GM21825 (cell line): ENCODE results near the gene HSCB.
A peak's percentile ranks its signal among the peaks of the same experiment; 100 is the strongest.
"Not testable (repeated sequence)": the region's sequence is repeated elsewhere in the genome, so short reads cannot be mapped to it uniquely, and the experiment has no call there.

Experiments
- ATAC-seq: cut with Tn5 transposase; IDR thresholded peaks from one replicate; pipeline ENCODE4 v1.9.1; 2021; ENCODE audit warnings: mild to moderate bottlenecking, moderate library complexity; ENCODE audit not compliant: unreplicated experiment

Gene HSCB

GRCh38 chr22:28738876-28739275, 3.0 kb upstream of the HSCB start:
- ATAC-seq, result not testable (repeated sequence)

DNA sequence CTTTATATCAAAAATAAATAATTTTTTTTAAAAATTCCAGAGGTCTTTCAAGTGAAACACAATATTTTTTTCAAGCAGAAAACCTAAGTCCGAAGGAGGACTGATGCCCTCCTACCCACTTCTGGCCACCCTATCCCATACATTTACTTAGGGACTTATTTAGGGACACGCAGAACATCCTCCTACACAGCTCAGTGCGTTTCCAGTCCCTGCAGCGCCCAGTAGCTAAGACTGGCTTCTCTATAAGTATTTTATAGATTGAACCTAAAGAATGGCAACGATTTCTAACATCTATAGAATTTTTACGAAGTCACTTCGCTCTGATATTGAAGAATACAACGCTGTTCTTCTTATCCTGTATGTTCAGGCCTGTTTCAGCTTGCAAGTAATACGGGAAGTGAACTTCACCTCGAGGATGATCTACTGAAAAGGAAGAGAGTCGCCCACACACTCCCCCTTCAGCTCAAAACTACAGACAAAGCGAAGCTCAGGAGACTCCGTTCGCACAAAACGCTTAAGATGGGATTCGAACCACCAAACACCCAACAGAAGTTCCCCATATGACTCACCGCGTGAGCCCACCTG, 547 bp upstream of the HSCB start:
- no peak for ATAC-seq

- ATAC-seq, result no peak
Measured at GRCh38 chr22:28742562-28742962, 723 bp downstream of the HSCB start.

DNA sequence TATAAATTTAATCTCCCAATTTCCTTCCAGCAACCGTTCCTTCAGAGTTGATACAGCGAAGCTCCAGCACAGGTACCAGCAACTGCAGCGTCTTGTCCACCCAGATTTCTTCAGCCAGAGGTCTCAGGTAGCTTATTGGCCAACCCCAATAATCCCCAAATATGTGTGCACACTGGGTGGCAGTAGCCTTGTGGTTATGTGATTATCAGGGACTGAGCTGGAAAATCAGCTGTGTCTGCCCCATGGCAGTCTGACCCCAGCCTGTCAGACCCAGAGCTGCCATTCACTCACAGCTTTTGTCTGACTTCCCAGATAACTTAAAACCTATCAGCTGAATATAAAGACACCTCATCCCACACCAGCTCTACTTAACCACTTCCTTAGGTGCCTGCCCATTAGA, 2.0 kb downstream of the HSCB start:
- ATAC-seq, result no peak

GRCh38 chr22:28750471-28750881, 8.6 kb downstream of the HSCB start:
- no peak for ATAC-seq

DNA sequence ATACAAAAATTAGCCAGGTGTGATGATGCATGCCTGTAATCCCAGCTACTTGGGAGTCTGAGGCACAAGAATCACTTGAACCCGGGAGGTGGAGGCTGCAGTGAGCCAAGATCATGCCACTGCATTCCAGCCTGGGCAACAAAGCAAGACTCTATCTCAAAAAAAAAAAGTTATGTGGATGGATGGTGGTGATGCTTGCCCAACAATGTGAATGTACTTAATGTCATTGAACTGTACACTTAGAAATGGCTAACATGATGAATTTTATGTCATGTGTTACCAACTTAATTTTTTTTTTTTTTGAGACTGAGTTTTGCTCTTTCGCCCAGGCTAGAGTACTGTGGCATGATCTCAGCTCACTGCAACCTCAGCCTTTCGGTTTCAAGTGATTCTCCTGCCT, 12.7 kb downstream of the HSCB start:
- ATAC-seq, result not testable (repeated sequence)

GRCh38 chr22:28759861-28760560, 18.2 kb downstream of the HSCB start:
- ATAC-seq, result no peak

DNA sequence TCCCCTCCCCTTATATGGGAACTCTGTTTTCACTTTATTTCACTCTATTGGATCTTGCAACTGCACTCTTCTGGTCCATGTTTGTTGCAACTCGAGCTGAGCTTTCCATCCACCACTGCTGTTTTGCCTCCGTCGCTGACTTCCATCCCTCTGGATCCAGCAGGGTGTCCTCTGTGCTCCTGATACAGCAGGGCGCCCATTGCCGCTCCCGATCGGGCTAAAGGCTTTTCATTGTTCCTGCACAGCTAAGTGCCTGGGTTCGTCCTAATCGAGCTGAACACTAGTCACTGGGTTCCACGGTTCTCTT, 19.6 kb downstream of the HSCB start:
- no peak for ATAC-seq

DNA sequence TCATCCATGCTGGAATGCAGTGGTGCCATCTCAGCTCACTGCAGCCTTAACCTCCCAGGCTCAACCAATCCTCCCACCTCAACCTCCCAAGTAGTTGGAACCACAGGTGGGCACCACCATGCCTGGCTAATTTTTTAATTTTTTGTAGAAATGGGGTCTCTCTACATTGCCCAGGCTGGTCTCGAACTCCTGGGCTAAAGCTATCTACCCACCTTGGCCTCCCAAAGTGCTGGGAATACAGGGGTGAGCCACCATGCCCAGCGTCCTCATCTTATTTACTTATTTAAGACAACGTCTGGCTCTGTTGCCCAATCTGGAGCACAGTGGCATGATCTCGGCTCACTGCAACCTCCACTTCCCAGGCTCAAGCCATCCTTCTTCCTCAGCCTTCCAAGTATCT, 20.2 kb downstream of the HSCB start:
- not testable (repeated sequence) for ATAC-seq

- no peak for ATAC-seq
Measured at GRCh38 chr22:28766628-28767027, 24.8 kb downstream of the HSCB start.

- ATAC-seq, result no peak
Measured at GRCh38 chr22:28768701-28769393, 27.0 kb downstream of the HSCB start.

GRCh38 chr22:28769394-28770085, 27.7 kb downstream of the HSCB start:
- no peak for ATAC-seq

DNA sequence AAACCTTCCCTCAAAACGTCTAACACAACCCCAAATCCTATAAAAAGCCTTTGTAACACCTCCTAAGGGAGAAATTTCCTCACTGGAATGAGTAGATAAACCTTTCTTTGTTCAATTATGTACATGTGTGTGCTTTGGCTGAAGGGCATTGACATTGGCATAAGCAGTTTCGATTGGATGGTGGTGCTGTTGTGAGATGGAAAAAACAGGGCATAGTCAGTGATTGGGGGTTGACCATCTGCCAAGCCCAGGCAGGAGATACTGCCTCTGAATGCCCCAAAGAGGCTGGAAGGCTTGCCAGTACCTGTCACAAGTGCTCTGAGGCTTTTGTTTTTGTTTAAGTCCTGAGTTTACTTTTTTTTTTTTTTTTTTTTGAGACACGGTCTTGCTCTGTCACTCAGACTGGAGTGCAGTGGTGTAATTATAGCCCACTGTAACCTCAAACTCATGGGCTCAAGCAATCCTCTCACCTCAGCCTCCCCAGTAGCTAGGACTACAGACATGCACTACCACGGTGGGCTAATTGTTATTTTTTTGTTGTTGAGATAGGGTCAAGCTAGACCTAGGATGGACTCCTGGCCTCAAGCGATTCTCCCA, 29.5 kb downstream of the HSCB start:
- no peak for ATAC-seq

DNA sequence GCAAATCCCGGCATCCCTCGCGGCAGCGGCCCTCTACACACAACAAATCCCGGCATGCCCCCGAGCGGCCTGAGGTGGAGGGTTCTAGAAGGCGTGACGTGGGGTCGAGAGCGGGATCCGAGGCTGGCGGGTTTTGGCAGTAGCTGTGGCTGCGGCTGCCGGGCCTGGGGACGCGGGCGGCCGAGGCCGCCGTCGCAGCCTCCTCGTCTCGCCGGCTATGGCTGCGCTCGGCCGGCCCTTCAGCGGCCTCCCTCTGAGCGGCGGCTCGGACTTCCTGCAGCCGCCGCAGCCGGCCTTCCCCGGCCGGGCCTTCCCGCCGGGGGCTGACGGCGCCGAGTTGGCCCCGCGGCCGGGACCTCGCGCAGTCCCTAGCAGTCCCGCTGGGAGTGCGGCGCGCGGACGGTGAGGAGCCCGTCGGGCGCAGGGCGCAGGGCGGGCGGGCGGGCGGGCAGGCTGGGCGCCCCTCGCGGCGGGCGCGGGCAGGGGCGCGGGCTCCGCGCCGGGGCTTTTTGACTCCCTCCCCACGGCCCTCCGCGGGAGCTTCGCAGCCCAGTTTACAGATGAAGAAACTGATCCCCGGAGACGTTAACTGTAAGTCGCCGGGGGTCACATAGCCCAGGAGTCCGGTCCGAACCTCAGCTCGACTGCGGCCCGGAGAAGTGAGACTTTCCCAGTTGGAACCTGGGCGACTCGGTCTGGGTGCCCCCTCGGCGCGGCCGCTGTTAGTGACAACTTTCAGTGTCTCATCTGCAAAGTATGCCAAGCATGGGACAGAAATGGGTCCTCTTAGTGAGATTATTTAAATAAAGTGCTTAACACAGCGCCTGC, 31.0 kb downstream of the HSCB start, which contains the start of gene CCDC117:
CCDC117 (plus strand) TSS at position 63 of the 828 bp plus-strand sequence; CDS start at position 218, 155 bp downstream.
- ATAC-seq, result peak; percentile 91

GRCh38 chr22:28773461-28773867, 31.6 kb downstream of the HSCB start:
- ATAC-seq, result peak; percentile 18

GRCh38 chr22:28774378-28774777, 32.5 kb downstream of the HSCB start:
- ATAC-seq, result no peak

- no peak for ATAC-seq
Measured at GRCh38 chr22:28779833-28780232, 38.0 kb downstream of the HSCB start.

DNA sequence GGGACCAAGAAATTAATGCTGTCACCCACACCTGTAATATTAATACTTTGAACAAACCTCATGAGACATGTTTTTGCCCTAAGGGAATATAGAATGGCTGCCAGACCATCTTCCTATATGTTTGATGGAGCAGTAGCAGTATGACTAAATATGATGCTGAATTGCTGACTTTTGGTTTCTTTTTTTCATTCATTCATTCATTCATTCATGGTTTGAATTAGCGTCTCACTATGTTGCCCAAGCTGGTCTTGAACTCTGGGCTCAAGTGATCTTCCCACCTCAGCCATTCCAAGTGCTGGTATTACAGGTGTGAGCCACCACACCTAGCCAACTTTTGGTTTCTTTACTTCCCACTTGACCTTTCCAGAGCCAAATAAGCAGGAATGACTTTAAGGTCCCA, 38.5 kb downstream of the HSCB start:
- no peak for ATAC-seq

DNA sequence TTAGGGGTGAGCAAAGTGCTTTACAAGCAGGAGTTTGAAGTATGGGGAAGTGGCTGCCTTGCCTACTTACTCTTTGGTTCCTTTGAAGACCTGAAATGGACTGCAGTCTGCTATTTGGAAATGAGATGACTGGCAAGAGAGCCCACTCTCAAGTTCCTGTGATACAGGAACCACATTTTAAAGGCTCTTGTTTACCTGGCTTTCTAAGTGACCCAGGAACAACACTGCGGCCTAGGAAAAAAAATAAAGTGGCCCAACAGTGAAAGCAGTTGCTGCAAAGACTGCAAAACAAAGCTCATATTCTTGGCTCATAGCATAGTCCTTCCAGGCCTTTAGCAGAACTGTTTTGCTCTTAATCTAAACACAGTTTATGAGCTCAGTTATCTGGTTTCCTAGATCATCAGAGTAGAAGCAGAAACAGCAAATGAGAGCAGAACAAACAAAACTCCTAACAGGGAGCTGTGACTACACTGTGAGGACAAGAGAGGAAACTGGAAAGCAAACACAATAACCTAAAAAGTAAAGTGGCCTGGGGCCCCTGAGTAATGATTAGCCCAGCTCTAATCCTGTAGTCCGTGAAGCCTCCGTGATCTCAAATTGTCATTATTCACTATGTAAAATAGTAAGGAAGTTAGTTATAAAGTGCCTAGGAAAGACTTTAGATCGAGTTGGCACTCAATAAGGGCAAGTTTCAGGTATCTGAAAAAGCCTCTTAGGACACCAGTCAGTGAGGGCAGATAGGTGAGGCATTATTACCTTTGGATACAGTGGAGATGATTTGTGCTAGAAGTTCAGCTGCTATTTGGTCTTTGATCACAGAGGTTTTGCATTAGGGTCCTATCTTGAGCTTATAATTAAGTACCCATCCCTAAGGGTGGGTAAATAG, 42.2 kb downstream of the HSCB start:
- ATAC-seq, result no peak
